CD4-positive, alpha-beta T cell treated with Interferon gamma for 1 hour (primary cell): Measurements from ENCODE around the gene KRTAP4-6.
"Not testable (repeated sequence)": the region's sequence is repeated elsewhere in the genome, so short reads cannot be mapped to it uniquely, and the experiment has no call there.

Experiments used
- DNase-seq: peaks from one replicate; pipeline ENCODE4 v3.0.0-alpha.2; 2020

Gene KRTAP4-6

DNA sequence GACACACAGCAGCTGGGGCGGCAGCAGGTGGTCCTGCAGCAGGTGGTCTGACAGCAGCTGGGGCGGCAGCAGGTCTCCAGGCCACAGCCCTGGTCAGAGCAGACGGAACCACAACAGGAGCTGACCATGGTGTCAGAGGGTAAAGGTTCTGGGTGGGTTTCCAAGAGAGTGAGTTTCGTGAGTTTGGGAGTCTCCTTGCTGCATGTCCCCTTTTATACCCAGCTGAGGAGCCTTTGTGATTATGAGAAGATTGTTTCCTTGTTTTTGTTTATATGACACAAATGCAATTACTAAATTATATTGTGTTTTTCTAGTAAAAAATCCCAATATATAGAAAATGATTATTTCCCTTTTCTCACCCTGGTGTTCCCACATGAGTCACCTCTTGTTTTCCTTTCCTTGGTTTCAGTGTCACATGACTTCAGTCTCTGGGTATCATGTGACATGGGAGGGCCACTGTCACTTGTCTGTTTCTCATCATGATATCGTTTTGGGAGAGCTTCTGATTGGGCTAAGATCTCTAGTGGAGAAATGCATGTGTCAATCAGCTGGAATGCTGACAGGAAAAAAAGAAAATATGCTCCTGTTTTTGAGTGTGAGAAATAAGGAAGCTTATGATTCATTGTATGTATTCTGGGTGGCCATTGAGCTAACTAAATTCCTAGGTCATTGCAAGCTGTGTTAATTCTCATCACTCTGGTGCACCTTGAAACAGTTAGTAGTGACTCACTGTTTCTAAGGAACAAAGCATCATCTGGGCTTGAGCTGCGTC is at the start of gene KRTAP4-6:
Gene KRTAP4-6, minus strand, starts transcription at position 185 of the 772 bp plus-strand sequence. Its CDS starts 57 bp downstream, at position 128.
- DNase-seq, result no peak

DNA sequence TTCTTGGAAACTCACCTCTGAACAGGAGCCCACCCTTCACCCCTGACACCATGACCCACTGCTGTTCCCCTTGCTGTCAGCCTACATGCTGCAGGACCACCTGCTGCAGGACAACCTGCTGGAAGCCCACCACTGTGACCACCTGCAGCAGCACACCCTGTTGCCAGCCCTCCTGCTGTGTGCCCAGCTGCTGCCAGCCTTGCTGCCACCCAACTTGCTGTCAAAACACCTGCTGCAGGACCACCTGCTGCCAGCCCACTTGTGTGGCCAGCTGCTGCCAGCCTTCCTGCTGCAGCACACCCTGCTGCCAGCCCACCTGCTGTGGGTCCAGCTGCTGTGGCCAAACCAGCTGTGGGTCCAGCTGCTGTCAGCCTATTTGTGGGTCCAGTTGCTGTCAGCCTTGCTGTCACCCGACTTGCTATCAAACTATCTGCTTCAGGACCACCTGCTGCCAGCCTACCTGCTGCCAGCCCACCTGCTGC is 49.5 kb upstream of the KRTAP4-6 start, which contains the start of gene KRTAP9-1:
Gene KRTAP9-1, plus strand, starts transcription at position 51 of the 482 bp plus-strand sequence. Its CDS starts 0 bp downstream, at position 51.
- DNase-seq, result not testable (repeated sequence)

DNA sequence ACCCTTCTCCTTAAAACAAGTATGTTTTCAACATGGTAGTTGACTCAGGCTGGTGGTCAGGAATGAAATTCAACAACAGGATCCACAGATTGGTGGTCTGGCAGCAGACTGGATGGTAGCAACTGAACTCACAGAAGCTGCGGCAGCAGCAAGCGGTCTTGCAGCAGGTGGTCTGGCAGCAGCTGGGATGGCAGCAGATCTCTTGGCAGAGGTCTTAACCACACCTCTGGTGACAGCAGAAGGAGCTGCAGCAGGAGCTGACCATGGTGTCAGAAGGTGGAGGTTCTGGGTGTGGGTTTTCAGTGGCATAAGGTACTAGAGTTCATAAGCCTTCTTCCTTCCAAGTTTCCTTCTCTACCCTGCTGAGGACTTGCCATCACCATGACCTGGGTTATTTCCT is 46.5 kb upstream of the KRTAP4-6 start:
- DNase-seq, result no peak

DNA sequence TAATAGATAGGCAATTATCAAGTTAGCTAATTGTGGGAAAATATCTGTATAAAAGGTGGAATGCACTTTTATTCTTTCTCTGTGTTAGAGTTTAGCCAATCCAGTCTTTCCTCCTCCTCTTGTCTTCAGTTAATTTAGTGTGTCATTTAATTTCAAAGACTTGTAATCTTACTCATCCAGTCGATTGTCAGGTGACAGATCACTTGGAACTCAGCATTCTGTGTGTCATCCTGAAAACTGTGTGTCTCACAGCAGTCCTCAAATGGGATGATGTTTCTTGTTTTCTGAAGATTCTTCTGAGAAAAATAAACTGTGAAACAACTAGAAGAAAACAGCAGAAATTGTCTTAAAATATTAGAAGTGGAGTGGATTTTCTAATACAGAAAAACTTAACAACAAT is 44.7 kb upstream of the KRTAP4-6 start:
- DNase-seq, result no peak

DNA sequence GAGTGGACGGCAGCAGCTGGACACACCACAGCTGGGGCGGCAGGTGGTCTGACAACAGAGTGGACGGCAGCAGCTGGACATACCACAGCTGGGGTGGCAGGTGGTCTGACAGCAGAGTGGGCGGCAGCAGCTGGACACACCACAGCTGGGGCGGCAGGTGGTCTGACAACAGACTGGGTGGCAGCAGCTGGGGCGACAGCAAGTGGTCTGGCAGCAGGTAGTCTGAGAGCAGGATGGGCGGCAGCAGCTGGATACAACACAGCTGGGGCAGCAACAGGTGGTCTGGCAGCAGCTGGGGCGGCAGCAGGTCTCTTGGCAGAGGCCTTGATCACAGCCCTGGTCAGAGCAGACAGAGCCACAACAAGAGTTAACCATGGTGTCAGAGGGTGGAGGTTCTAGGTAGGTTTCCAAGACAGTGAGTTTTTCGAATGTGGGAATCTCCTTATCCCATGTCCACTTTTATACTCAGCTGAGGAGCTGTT is 44.2 kb upstream of the KRTAP4-6 start, which contains the start of gene KRTAP4-1:
Gene KRTAP4-1, minus strand, starts transcription at position 432 of the 482 bp plus-strand sequence. Its CDS starts 57 bp downstream, at position 375.
- no peak for DNase-seq

DNA sequence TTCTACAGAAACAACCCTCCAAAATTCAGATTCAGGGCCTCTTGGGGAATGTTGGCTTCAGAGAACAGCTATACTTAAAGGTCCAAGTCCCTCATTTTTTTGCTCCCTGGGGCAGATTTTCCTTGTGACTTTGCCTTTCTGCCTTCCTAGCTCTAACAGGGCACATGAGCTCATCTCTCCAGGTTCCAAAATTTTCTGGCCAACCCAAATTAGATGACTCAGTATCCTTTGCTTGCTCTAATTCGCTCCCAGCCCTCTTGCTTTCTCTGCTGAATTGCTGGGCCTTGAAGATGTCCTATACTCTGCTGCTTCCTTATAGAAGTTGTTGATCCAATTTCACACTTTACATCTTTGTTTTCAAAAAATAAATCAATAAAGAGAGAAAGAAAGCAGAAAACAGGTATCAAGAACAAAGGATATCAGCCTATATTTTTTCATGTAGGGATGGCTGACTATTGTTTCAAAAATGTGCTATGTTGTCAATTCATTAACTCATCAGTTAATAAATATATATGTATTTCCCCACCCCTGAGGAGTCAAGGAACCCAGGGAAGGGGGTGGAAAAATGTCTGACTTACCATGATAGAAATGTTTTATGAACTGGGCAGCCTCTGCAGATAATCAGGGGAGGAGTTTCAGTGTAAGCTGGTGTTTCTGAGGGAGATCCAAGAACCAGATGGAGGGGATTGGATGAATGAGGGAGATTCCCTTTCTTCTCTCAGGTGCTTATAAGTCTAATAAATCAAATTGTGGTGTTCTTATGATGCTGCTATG is 38.7 kb upstream of the KRTAP4-6 start:
- DNase-seq, result no peak

DNA sequence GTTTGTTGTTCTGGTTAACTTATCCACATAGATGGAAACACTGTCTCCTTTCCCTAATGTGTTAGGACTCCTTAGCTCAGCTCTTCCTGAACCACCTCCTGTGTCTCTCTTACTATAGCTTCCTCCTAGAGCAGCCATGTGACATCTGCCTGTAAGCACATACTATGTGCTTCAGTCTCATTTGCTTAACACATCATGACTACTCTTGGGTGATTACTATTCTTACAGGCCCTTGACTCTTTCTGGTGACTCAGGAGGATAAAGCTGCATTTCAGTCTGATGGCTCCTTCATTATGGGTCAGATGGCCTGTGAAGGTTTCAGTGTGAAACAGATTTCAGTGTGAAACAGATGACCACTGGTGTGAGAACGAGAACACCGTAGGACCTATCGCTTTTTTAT is 38.0 kb upstream of the KRTAP4-6 start:
- DNase-seq, result no peak

DNA sequence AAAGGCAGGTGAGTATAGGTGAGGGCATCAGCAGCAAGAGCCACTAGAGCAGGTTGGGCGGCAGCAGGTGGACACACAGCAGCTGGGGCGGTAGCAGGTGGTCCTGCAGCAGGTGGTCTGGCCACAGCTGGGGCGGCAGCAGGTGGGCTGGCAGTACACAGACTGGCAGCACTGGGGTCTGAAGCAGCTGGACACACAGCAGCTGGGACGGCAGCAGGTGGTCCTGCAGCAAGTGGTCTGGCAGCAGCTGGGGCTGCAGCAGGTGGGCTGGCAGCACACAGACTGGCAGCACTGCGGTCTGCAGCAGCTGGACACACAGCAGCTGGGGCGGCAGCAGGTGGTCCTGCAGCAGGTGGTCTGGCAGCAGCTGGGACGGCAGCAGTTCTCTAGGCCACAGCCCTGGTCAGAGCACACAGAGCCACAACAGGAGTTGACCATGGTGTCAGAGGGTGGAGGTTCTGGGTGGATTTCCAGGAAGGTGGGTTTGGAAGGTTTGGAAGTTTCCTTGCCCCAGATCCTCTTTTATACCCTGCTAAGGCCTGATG is 37.5 kb upstream of the KRTAP4-6 start, which contains the start of gene KRTAP4-2:
Gene KRTAP4-2, minus strand, starts transcription at position 495 of the 545 bp plus-strand sequence. Its CDS starts 57 bp downstream, at position 438.
- no peak for DNase-seq

DNA sequence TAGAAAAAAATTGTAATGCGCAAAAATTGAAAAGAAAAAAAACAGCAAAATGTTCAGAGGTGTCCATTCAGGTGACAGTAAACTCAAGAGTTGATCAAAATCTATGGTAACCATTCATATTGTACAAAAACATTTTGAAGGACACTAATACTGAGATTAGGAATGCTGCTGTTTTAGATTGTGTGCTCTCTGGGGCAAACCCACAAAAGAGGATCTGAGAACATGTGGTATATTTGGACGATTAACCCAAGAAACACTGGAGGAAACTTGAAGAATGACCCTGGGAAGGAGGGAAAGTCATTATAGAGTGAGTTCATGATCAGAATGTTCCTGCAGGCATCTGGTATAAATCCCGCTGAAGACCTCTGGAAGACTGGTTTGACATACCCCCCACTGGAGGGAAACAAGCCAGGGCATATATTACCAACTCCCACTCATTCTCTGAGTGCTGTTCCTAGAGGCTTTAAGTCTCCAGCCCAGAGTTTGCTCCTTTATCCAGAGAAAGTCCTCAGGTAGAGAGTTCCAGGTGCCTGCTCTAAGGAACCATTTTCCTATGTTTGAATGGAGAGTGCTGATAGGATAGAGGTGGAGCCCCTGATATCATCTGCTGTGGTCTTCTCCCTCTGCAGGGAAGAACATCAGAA is 36.5 kb upstream of the KRTAP4-6 start:
- no peak for DNase-seq

DNA sequence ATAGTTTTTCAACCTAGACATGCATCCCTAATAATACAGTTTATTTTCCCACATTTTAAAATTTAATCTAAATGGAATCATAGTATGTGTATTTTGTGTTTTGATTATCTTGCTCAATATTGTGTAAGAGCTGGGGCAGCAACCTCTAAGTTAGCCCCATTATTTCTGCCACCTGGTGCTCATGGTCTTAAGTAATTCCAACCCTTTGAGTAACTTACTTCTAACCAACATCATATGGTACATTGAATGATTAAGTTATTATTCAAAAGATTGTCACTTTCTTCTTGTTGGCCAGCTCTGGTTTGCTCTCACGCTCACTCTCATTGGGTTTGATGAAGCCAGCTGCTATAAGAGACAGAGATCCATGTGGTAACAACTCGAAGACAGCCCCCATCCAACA is 31.5 kb upstream of the KRTAP4-6 start:
- no peak for DNase-seq

DNA sequence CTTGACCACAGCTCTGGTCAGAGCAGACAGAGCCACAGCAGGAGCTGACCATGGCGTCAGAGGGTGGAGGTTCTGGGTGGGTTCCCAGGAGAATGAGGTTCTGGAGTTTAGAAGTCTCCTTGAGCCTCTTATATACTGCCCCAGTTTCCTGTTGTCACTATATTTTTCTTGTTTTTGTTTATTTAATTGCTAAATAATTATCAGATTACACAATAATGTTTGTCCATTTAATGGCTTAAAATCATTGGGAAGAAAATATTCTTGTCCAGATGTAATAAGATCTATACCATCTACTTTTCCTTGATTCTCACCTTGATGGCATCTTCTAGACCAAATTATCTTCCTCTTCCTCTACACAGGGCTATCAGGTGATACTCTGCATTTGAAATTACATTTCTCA is 27.8 kb upstream of the KRTAP4-6 start, which contains the start of gene KRTAP4-3:
Gene KRTAP4-3, minus strand, starts transcription at position 101 of the 400 bp plus-strand sequence. Its CDS starts 49 bp downstream, at position 52.
- no peak for DNase-seq

DNA sequence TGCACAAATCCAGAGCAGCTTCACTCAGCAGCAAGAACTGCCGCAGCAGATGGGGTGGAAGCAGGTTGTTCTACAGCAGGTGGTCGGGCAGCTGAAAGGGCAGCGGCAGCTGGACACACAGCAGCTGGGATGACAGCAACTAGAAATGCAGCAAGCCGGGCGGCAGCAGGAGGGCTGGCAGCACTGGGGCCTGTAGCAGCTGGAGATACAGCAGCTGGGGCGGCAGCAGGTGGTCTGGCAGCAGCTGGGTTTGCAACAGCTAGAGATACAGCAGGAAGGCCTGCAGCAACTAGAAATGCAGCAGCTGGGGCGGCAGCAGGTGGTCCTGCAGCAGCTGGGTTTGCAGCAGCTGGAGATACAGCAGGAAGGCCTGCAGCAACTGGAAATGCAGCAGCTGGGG is 27.2 kb upstream of the KRTAP4-6 start:
- DNase-seq, result no peak

DNA sequence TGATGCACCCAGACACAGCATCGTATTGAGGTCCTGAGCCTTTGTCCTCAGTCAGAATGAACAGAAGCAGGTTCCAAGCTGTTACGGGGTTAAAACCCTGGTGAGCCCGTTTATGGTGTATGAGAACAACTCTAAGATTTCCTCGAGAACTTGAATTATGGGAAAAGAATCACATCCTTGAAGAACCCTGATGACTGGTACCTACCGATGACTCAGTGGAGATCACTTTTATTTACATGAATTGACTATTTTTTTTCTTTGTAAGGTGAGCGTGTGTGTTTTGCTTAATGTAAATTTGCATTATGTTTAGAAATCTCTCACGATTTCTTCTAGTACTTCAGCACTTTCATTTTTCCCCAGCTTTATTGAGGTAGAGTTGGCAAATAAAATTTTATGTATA is 23.5 kb upstream of the KRTAP4-6 start:
- no peak for DNase-seq

DNA sequence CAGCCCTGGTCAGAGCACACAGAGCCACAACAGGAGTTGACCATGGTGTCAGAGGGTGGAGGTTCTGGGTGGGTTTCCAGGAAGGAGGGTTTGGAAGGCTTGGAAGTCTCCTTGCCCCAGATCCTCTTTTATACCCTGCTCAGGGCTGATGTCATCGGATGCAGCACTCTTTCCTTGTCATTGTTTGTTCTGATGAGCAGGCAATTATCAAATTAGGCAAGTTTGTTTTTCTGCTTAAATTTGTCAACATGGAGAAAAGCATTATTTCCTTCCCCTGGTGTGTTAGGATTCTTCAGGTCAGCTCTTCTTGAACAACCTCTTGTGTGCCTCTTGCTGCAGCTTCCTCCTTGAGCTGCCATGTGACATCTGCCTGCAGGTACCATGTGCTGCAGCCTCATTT is 20.3 kb upstream of the KRTAP4-6 start, which contains the start of gene KRTAP4-4:
Gene KRTAP4-4, minus strand, starts transcription at position 101 of the 400 bp plus-strand sequence. Its CDS starts 57 bp downstream, at position 44.
- DNase-seq, result no peak

DNA sequence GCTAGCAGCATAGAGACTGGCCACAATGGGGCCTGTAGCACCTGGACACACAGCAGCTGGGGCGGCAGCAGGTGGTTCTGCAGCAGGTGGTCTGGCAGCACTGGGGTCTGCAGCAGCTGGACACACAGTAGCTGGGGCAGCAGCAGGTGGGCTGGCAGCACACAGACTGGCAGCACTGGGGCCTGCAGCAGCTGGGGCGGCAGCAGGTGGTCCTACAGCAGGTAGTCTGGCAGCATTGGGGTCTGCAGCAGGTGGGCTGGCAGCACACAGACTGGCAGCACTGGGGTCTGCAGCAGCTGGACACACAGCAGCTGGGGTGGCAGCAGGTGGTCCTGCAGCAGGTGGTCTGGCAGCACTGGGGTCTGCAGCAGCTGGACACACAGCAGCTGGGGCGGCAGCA is 19.8 kb upstream of the KRTAP4-6 start:
- DNase-seq, result not testable (repeated sequence)

DNA sequence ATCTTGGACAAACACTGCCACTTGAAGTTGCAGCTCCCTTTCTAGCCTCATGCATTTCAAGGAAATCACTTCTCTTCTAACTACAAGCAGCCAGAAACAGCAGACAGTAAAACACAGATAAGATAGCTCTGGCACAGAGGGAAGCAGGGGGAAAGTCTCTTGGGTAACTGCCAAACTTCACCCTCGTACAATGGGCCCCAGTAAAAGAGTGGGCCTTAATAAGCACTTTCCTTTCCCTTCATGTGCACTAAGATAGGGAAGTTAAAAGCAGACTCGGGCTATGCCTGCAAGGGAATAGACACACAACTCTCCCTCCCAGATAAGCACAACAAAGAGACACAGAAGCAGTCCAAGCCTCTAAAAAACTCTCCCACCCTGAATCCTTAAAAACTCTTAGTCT is 13.5 kb upstream of the KRTAP4-6 start:
- DNase-seq, result no peak

DNA sequence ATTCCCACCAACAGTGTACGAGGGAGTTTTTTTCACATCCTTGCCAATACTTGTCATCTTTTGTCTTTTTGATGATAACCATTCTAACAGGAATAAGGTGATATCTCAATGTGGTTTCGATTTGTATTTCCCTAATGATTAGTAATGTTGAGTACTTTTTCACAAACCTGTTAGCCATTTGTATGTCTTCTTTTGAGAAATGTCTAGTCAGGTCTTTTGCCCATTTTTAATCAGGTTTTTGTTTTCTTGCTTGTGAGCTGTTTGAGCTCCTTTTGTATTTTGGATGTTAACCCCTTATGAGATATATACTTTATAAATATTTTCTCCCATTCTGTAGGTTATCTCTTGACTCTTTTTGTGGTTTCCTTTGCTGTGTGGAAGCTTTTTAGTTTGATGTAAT is 11.2 kb upstream of the KRTAP4-6 start:
- DNase-seq, result no peak

DNA sequence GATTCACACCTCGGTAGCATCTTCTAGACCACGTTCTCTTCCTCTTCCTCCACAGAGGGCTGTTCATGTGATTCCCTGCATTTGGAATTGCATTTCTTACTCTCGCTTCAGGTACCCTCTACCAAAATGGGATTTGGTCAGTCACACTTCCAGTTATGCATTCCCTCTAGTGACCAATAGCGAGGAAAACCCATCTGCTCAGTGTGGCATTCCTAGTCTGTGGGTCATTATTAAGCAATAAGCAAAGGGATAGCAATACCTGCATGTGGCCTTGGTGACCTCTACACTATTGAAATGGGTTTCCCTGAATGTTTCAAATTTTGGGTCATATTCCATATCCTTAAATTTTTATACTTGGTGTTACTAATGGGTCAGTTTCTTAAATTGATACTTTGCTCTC is 9.7 kb upstream of the KRTAP4-6 start:
- no peak for DNase-seq

DNA sequence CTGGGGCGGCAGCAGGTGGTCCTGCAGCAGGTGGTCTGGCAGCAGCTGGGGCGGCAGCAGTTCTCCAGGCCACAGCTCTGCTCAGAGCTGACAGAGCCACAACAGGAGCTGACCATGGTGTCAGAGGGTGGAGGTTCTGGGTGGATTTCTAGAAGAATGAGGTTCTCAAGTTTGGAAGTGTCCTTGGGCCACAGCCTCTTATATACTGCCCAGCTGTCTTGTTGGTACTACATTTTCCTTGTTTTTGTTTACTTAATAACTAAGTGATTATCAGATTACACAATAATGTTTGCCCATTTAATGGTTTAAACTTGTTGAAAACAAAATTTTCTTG is 9.3 kb upstream of the KRTAP4-6 start, which contains the start of gene KRTAP4-5:
Gene KRTAP4-5, minus strand, starts transcription at position 174 of the 334 bp plus-strand sequence. Its CDS starts 58 bp downstream, at position 116.
- no peak for DNase-seq

DNA sequence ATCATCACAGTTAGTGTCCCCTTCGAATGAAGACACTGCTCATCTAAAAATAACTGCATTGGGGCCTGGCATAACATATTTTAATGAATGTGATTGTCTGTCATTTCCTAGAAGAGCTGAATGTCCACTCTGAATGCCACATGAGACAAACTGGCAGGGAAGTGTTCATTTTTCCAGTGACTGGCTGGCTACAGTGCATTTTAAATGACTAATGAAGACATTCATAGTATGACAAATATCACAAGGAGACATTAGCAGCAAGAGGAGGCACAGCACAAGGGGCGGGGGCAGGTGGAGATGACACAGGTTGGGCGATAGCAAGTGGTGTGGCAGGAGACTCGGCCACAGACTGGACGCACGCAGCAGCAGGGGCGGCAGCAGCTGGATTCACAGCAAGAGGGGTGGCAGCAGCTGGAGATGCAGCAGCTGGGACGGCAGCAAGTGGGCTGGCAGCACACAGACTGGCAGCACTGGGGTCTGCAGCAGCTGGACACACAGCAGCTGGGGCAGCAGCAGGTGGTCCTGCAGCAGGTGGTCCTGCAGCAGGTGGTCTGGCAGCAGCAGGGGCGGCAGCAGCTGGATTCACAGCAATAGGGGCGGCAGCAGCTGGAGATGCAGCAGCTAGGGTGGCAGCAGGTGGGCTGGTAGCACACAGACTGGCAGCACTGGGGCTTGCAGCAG is 8.8 kb upstream of the KRTAP4-6 start:
- DNase-seq, result not testable (repeated sequence)

DNA sequence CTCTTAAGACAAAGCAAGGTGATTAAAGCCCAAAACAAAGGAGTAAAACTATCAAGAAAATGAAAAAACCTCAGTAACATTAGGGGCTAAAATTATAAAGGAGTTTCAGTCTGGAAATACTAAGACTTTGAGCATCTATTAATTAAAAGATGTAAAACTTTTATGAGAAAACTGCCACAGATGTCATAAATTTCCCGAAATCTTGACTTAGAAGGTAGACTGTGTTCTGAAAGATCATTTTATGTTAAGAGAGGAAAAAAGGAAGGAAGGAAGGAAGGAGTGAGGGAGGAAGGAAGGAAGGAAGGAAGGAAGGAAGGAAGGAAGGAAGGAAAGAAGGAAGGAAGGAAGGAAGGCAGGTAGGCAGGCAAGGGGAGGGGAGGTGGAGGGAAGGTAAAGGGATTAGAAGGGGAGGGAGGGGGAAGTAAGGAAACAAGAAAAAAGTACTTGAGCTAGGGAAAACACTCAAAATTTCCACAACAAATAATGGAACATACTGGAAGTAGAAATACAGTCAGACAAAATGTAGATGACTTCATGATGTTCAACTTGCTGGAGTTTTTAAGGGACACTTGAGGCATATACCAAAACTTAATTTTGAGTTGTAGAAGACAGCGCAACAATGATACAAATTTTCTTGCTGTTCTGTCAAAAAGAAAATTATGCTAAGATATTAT is 7.3 kb upstream of the KRTAP4-6 start:
- no peak for DNase-seq
